NCI-H2107 treated with DMSO at 0.1 percent for 48 hours (cell line): ENCODE measurements around the gene KIF26A.
"Not testable (repeated sequence)": the region's sequence is repeated elsewhere in the genome, so short reads cannot be mapped to it uniquely, and the experiment has no call there.

ENCODE experiments used
- DNase-seq: peaks from one replicate; lab custom pipeline; 2025; ENCODE audit not compliant: unreplicated experiment; lab: John Stamatoyannopoulos, UW

Gene KIF26A

GRCh38 chr14:104207142-104208014, 69.0 kb downstream of the KIF26A start:
- DNase-seq: no peak

- DNase-seq: not testable (repeated sequence)
These were observed 69.6 kb downstream of the KIF26A start for GRCh38 chr14:104208015-104208295.

GRCh38 chr14:104208331-104208730, 69.9 kb downstream of the KIF26A start:
- not testable (repeated sequence) for DNase-seq

GRCh38 chr14:104209071-104209470, 70.7 kb downstream of the KIF26A start:
- not testable (repeated sequence) for DNase-seq

DNA sequence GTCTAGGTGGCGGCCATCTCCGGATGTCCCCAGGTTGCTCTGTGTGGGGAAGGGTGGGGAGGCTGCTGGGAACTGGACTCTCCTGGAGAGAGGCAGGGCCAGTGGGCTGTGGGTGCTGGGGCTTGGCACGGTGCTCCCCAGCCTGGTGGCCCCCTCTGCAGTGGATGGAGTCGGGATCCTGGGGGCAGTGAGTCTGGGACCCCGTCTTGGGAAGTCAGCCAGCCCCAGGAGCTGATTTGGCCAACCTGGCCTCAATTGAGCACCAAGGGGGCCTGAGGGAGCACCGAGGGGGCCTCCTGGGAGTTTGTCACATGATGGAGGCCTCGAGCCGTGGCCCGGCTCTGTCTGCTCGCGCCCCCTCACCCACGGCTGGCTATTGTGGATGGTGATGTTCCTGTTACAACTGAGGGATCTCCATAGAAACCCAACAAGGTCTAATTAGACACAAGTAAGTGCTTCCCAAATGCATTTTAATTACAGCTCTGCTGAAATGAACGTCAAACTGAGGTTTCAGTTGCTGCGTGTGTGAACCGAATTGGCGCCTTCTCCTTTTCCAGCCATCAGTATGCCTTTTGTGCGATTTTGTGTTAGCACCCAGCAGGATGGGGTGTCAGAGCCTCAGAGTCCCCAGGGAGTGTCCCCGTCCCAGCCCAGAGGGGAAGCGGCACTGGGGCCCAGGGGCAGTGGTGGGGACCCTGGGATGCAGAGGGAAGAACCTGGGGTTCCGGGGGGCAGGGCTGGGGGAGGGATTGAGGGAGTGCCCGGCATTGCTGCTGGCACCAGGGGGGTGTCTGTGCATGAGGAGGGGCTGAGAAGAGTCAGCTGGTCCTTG, 71.8 kb downstream of the KIF26A start:
- no peak for DNase-seq

- no peak for DNase-seq
These were observed 72.4 kb downstream of the KIF26A start for GRCh38 chr14:104210817-104211195.

DNA sequence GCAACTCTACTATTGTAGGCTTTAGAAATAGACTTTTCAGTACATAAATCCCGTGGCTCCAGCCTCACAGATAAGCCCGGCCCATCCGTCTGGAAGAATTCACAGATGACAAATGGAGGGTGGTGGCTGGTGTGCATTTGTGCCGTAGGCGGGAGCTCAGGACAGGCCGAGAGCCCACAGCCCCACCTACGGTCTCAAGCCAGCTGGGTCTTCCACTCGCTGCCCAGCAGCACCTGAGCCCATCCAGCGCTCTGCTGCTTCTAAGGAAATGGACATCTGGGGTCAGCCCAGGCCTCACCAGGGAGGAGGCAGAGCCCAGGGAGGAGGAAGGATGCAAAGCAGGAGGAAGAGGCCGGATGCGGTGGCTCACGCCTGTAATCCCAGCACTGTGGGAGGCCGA, 72.8 kb downstream of the KIF26A start:
- DNase-seq: no peak

GRCh38 chr14:104211741-104212140, 73.4 kb downstream of the KIF26A start:
- no peak for DNase-seq

GRCh38 chr14:104212206-104213095, 74.1 kb downstream of the KIF26A start:
- no peak for DNase-seq

GRCh38 chr14:104213301-104214034, 75.1 kb downstream of the KIF26A start:
- no peak for DNase-seq

- DNase-seq: no peak
These were observed 76.2 kb downstream of the KIF26A start for GRCh38 chr14:104214431-104215218.

DNA sequence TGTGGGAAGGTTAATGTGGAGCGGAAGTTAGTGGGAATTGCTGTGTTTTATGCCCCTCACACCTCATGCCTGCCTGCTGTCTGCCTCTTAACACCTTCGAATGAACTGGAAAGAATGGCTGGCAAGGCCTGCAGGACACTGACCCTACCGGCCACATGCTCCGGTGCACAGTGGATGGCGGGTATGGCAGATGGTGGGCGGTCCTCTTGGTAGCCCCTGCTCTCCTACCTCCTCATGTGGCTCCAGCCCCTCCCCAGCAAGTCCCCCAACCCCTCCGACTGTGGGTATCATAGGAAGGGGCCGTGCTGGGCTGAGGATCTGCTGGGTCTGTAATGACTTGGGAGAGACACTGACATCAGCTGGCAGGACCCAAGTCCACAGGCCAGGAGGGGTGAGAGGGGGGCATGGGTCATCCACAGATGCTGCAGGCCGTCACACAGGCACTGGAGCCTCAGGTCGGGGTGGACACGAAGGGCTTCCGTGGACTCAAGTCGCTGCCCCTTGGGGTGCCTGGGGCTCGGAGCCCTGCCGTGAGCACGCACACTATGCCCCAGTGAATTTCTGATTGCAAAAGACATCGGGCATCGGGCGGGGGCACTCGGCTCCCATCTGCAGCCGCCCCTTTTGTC, 77.4 kb downstream of the KIF26A start:
- DNase-seq: no peak

DNA sequence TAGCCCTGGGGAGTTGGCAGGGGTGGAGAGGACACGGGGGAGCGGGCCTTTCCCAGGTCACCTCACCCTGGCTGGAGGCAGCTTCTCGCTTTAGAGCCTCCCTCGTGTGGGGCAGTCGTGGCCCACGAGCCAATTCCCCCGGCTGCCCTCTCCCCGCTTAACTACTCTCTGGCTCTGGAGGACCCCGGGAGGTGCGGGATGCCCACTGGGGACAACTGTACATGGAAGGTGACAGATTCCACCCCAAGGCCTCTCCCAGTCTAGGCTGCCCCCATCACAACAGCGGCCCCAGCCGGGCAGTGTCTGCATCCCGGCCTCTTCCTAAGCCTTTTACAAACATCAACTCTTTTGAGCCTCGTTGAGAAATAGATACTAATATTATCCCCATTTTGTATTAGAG, 78.1 kb downstream of the KIF26A start:
- DNase-seq: no peak

GRCh38 chr14:104217486-104218360, 79.3 kb downstream of the KIF26A start:
- no peak for DNase-seq

- DNase-seq: no peak
These were observed 80.2 kb downstream of the KIF26A start for GRCh38 chr14:104218361-104219180.

DNA sequence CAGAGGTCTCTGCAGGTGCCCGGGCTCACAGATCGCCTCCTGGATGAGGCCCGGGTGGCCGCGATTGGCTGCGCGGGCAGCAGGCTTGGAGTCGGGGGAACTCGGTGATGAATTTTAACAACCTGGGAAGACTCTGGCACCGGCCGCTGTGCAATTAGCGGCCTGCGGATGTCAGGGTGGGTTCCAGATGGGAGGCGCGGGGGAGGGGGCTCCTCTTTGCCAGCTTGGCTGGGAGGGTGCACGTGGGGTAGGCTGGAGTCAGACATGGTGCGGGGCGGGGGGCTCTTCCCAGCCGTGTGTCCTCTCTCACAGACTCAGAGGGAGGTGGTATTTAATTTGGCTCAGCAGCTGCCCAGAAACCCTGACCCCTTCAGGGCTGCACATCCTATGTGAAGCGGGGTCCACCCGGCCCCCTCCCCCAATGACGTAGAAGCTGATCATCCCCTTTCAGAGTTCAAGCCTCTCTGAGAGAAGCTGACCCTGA, 81.4 kb downstream of the KIF26A start:
- DNase-seq: no peak
